Esophagus muscularis mucosa (tissue), 4 donors: ENCODE data around the gene FANCE.

ENCODE experiments used
- EP300 ChIP-seq: sonication (generic); formaldehyde crosslinking; IDR thresholded peaks from one replicate; pipeline ENCODE4 v1.6.1; 2017; ENCODE audit warnings: antibody characterized with exemption
- POLR2A ChIP-seq: fragments of 450-650 bp; IDR thresholded peaks from one replicate; pipeline ENCODE4 v1.6.1; 2017; ENCODE audit warnings: antibody characterized with exemption, moderate library complexity, mild to moderate bottlenecking, low read depth
- POLR2AphosphoS5 ChIP-seq, 2 donors: sonication (generic); formaldehyde crosslinking; IDR thresholded peaks; one replicate each; pipeline ENCODE4 v1.6.1; 2017; ENCODE audit warnings: antibody characterized with exemption in 2 of 2
- TF ChIP-seq, protein P1 (sequence below), 3 experiments: fragments of 200-600 bp in 2 of 3; fragments of 450-650 bp in 1 of 3; sonication (generic) in 2 of 3; IDR thresholded peaks; one replicate each; pipeline ENCODE4 v1.5.1; 2017 to 2019; ENCODE audit warnings: antibody characterized with exemption in 3 of 3, mild to moderate bottlenecking in 2 of 3, moderate library complexity in 1 of 3

GRCh38 chr6:35441642-35442041 lies 10.5 kb upstream of the FANCE start:
- TF ChIP-seq POLR2A (no peak), POLR2AphosphoS5 (IDR thresholded peaks at IDR 0.05) (no peak), EP300 (no peak)
- TF ChIP-seq, protein P1, sequence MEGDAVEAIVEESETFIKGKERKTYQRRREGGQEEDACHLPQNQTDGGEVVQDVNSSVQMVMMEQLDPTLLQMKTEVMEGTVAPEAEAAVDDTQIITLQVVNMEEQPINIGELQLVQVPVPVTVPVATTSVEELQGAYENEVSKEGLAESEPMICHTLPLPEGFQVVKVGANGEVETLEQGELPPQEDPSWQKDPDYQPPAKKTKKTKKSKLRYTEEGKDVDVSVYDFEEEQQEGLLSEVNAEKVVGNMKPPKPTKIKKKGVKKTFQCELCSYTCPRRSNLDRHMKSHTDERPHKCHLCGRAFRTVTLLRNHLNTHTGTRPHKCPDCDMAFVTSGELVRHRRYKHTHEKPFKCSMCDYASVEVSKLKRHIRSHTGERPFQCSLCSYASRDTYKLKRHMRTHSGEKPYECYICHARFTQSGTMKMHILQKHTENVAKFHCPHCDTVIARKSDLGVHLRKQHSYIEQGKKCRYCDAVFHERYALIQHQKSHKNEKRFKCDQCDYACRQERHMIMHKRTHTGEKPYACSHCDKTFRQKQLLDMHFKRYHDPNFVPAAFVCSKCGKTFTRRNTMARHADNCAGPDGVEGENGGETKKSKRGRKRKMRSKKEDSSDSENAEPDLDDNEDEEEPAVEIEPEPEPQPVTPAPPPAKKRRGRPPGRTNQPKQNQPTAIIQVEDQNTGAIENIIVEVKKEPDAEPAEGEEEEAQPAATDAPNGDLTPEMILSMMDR (IDR thresholded peaks at IDR 0.05), result no peak
